MCF 10A (cell line): ENCODE results near the gene SHISA6. TPM values are rescaled to one million over a fixed set of nuclear protein-coding genes. Genes with fewer than 3 reads are reported as not detected.

Experiments
- BruUV-seq: library from RNA; stranded (reverse); fragments of 400-500 nt; replicated peaks from 2 replicates; lab custom pipeline; 2021; lab: Mats Ljungman, UMichigan
- CTCF ChIA-PET: fragments of 300-600 bp; sonication (Branson Sonifier 250); formaldehyde crosslinking; extraction: SDS; loops from one replicate; lab custom pipeline; 2021; ENCODE audit warnings: antibody characterized with exemption, inconsistent platforms; lab: Yijun Ruan, JAX
- POLR2A ChIA-PET: fragments of 300-600, 350-650 bp; sonication (Branson Sonifier 250); formaldehyde crosslinking; extraction: SDS; loops from one replicate; lab custom pipeline; 2020; ENCODE audit warnings: antibody characterized with exemption, inconsistent platforms; lab: Yijun Ruan, JAX
- DNase-seq: peaks from one replicate; pipeline ENCODE4 v3.0.0-alpha.2; 2018; ENCODE audit not compliant: unreplicated experiment
- H3K27ac Mint-ChIP-seq: one replicate; pipeline ENCODE4 v1.8.0; 2022; ENCODE audit warnings: mild to moderate bottlenecking, low read depth, mixed read lengths; ENCODE audit not compliant: unreplicated experiment
- H3K27me3 Mint-ChIP-seq: one replicate; pipeline ENCODE4 v1.8.0; 2022; ENCODE audit warnings: mixed read lengths; ENCODE audit not compliant: insufficient read depth, unreplicated experiment
- H3K36me3 Mint-ChIP-seq: one replicate; pipeline ENCODE4 v1.8.0; 2022; ENCODE audit warnings: mild to moderate bottlenecking, moderate library complexity, mixed read lengths; ENCODE audit not compliant: insufficient read depth, unreplicated experiment
- H3K4me1 Mint-ChIP-seq: one replicate; pipeline ENCODE4 v1.8.0; 2022; ENCODE audit warnings: mixed read lengths; ENCODE audit not compliant: insufficient read depth, unreplicated experiment
- H3K4me3 Mint-ChIP-seq: one replicate; pipeline ENCODE4 v1.8.0; 2022; ENCODE audit warnings: mild to moderate bottlenecking, moderate library complexity, mixed read lengths; ENCODE audit not compliant: unreplicated experiment
- H3K9me3 Mint-ChIP-seq: one replicate; pipeline ENCODE4 v1.8.0; 2022; ENCODE audit warnings: mixed read lengths; ENCODE audit not compliant: unreplicated experiment
- intact Hi-C: fragments of 100-400 bp; cut with micrococcal nuclease; formaldehyde crosslinking; loops from 2 replicates; pipeline ENCODE4 v1.14.1; 2022
- total RNA-seq: library from RNA; stranded (reverse); gene quantifications from 2 replicates; pipeline ENCODE4 v1.2.3, GENCODE V29; 2022
- TF ChIP-seq, protein P1 (sequence below): fragments of 200-600 bp; IDR thresholded peaks from one replicate; pipeline ENCODE4 v1.8.0; 2022; ENCODE audit warnings: antibody characterized with exemption, mild to moderate bottlenecking; ENCODE audit not compliant: unreplicated experiment

Gene SHISA6
- total RNA-seq, 1 experiment from 2014 or later = not detected

GRCh38 chr17:11272191-11272590, 31.2 kb downstream of the SHISA6 start:
- TF ChIP-seq, protein P1, sequence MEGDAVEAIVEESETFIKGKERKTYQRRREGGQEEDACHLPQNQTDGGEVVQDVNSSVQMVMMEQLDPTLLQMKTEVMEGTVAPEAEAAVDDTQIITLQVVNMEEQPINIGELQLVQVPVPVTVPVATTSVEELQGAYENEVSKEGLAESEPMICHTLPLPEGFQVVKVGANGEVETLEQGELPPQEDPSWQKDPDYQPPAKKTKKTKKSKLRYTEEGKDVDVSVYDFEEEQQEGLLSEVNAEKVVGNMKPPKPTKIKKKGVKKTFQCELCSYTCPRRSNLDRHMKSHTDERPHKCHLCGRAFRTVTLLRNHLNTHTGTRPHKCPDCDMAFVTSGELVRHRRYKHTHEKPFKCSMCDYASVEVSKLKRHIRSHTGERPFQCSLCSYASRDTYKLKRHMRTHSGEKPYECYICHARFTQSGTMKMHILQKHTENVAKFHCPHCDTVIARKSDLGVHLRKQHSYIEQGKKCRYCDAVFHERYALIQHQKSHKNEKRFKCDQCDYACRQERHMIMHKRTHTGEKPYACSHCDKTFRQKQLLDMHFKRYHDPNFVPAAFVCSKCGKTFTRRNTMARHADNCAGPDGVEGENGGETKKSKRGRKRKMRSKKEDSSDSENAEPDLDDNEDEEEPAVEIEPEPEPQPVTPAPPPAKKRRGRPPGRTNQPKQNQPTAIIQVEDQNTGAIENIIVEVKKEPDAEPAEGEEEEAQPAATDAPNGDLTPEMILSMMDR = no peak
- DNase-seq = no peak
- ChIA-PET CTCF (no interaction called here), POLR2A (no interaction called here)
- H3K4me1 Mint-ChIP-seq = no peaks in the 10 kb centered on the region
- H3K9me3 Mint-ChIP-seq = peaks cover 8% of the 10 kb centered on the region
- H3K27me3 Mint-ChIP-seq = peaks cover 15% of the 10 kb centered on the region
- H3K27ac Mint-ChIP-seq = no peak overlapping the region
- peaks cover 6% of the 10 kb centered on the region for H3K36me3 Mint-ChIP-seq
- no TSS peak for BruUV-seq
- H3K4me3 Mint-ChIP-seq = no peak overlapping the region
- intact Hi-C loops = no loop called here

DNA sequence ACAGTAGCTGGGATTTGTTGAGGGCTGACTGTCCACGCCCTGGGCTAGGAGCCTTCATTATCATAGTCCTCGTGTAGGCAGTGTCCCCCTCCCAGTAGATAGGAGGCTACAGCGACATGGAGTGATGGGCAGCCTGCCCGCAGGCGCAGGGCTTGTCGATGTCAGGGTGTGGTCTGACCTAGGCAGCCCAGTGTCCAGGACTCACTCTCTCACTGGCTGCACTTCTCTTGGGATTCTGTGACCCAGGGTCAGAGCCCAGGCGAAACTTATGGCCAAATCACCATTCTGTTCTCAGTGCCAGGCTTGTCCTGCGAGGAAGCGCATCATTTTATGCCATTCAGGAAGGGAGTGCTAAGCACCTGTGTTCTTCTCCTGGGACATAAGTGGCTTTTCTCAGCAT, 32.6 kb downstream of the SHISA6 start:
- TF ChIP-seq, protein P1 = no peak
- Mint-ChIP-seq H3K36me3 (peaks cover 6% of the 10 kb centered on the region), H3K27me3 (peaks cover 15% of the 10 kb centered on the region), H3K9me3 (peaks cover 8% of the 10 kb centered on the region), H3K4me1 (no peaks in the 10 kb centered on the region), H3K4me3 (no peak overlapping the region), H3K27ac (no peak overlapping the region)
- no TSS peak for BruUV-seq
- intact Hi-C loops = no loop called here
- POLR2A ChIA-PET = no interaction called here
- no peak for DNase-seq
- CTCF ChIA-PET = interaction anchor here (0.6 kb wide), 1 partner anchor 194 kb away, joined by 3 read pairs; no protein-coding TSS in a partner anchor

GRCh38 chr17:11274106-11274505, 33.1 kb downstream of the SHISA6 start:
- POLR2A ChIA-PET = no interaction called here
- Mint-ChIP-seq H3K9me3 (peaks cover 8% of the 10 kb centered on the region), H3K27ac (no peak overlapping the region), H3K27me3 (peaks cover 15% of the 10 kb centered on the region), H3K4me1 (no peaks in the 10 kb centered on the region), H3K4me3 (no peak overlapping the region), H3K36me3 (peaks cover 6% of the 10 kb centered on the region)
- intact Hi-C loops = no loop called here
- DNase-seq = no peak
- CTCF ChIA-PET = no interaction called here
- BruUV-seq = no TSS peak
- TF ChIP-seq, protein P1 = no peak

DNA sequence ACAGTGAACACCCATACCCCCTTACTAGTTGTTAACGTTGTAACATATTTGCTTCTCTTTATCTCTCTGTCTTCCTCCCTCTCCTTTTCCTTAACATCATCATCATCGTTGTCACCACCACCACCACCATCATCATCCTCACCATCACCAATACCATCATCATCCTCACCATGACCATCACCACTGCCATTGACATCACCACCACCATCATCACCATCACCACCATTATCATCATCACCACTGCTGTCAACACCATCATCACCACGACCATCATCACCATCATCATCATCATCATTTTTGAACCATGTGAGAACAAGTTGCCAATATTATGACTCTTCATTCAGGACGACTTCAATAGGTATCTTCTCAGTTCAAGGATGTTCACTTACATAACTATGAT, 35.5 kb downstream of the SHISA6 start:
- intact Hi-C loops = no loop called here
- peaks cover 6% of the 10 kb centered on the region for H3K36me3 Mint-ChIP-seq
- DNase-seq = no peak
- H3K27ac Mint-ChIP-seq = no peak overlapping the region
- H3K4me1 Mint-ChIP-seq = no peaks in the 10 kb centered on the region
- ChIA-PET POLR2A (no interaction called here), CTCF (no interaction called here)
- H3K27me3 Mint-ChIP-seq = peaks cover 13% of the 10 kb centered on the region
- no TSS peak for BruUV-seq
- H3K9me3 Mint-ChIP-seq = peaks cover 19% of the 10 kb centered on the region
- TF ChIP-seq, protein P1 = no peak
- H3K4me3 Mint-ChIP-seq = no peak overlapping the region
